DOHH2 (cell line): ENCODE results near the gene UBE3A.

Experiments used
- H3F3A ChIP-seq: fragments of 200-600 bp; sonication (generic), shearing (Covaris generic); 2 replicates; pipeline ENCODE4 v1.6.0; 2016; ENCODE audit warnings: antibody characterized with exemption, mild to moderate bottlenecking; ENCODE audit not compliant: control insufficient read depth, insufficient read depth
- H3K27ac ChIP-seq: fragments of 200-600 bp; sonication (generic); 2 replicates; pipeline ENCODE4 v1.5.1; 2014; ENCODE audit warnings: low read depth, mild to moderate bottlenecking, low read length, moderate library complexity
- H3K27me3 ChIP-seq: fragments of 200-600 bp; sonication (generic); 2 replicates; pipeline ENCODE4 v1.6.1; 2014; ENCODE audit warnings: mild to moderate bottlenecking, low read length, mixed read lengths; ENCODE audit not compliant: control insufficient read depth
- H3K36me3 ChIP-seq: fragments of 200-600 bp; sonication (generic); 2 replicates; pipeline ENCODE4 v1.6.1; 2014; ENCODE audit warnings: mild to moderate bottlenecking, low read length, moderate library complexity, mixed read lengths; ENCODE audit not compliant: control insufficient read depth
- H3K4me1 ChIP-seq: fragments of 200-600 bp; sonication (generic); 2 replicates; pipeline ENCODE4 v1.6.1; 2014; ENCODE audit warnings: mild to moderate bottlenecking, low read length, mixed read lengths; ENCODE audit not compliant: control insufficient read depth
- H3K4me2 ChIP-seq: fragments of 200-600 bp; sonication (generic); 2 replicates; pipeline ENCODE4 v1.6.0; 2014; ENCODE audit warnings: mild to moderate bottlenecking, low read length, moderate library complexity
- H3K4me3 ChIP-seq: fragments of 200-600 bp; sonication (generic); 2 replicates; pipeline ENCODE4 v1.5.1; 2014; ENCODE audit warnings: mild to moderate bottlenecking, low read length, mixed read lengths
- H3K79me2 ChIP-seq: fragments of 200-600 bp; sonication (generic); 2 replicates; pipeline ENCODE4 v1.6.1; 2014; ENCODE audit warnings: mild to moderate bottlenecking, low read length, mixed read lengths; ENCODE audit not compliant: control insufficient read depth
- H3K9me2 ChIP-seq: fragments of 200-600 bp; sonication (generic); replicated peaks from 2 replicates; pipeline ENCODE4 v1.6.1; 2014; ENCODE audit warnings: mild to moderate bottlenecking, low read length, mixed read lengths; ENCODE audit not compliant: control insufficient read depth
- H3K9me3 ChIP-seq: fragments of 200-600 bp; sonication (generic); 2 replicates; pipeline ENCODE4 v1.6.1; 2014; ENCODE audit warnings: antibody characterized with exemption, low read length, mixed read lengths; ENCODE audit not compliant: control insufficient read depth, insufficient read depth
- H4K20me1 ChIP-seq: fragments of 200-600 bp; sonication (generic); 2 replicates; pipeline ENCODE4 v1.6.0; 2014; ENCODE audit warnings: low read depth, mild to moderate bottlenecking, antibody characterized with exemption, low read length, moderate library complexity; ENCODE audit not compliant: control insufficient read depth, insufficient read depth
- CTCF ChIP-seq: fragments of 200-600 bp; sonication (generic); IDR thresholded peaks from one replicate; pipeline ENCODE4 v1.5.1; 2014; ENCODE audit warnings: antibody characterized with exemption, mild to moderate bottlenecking, low read depth, low read length; ENCODE audit not compliant: poor library complexity, severe bottlenecking
- EZH2phosphoT487 ChIP-seq: fragments of 200-600 bp; sonication (generic); IDR thresholded peaks from 2 replicates; pipeline ENCODE4 v1.6.1; 2017; ENCODE audit warnings: borderline replicate concordance, mild to moderate bottlenecking, antibody characterized with exemption, low read length, moderate library complexity, mixed read lengths

The UBE3A gene

GRCh38 chr15:25478313-25478712 is 39.5 kb upstream of the UBE3A start:
- Histone ChIP-seq H3K4me2 (no peak overlapping the region), H3K27me3 (no peaks in the 10 kb centered on the region), H3K79me2 (no peaks in the 10 kb centered on the region), H3F3A (no peaks in the 10 kb centered on the region), H3K36me3 (no peaks in the 10 kb centered on the region), H3K27ac (no peak overlapping the region), H3K4me3 (no peak overlapping the region), H3K9me3 (no peaks in the 10 kb centered on the region; the same call in 1 of the 2 replicates), H3K9me2 (no peaks in the 10 kb centered on the region), H3K4me1 (no peaks in the 10 kb centered on the region), H4K20me1 (no peaks in the 10 kb centered on the region)
- TF ChIP-seq EZH2phosphoT487 (no peak), CTCF (no peak)

GRCh38 chr15:25477816-25478215 is 39.0 kb upstream of the UBE3A start:
- TF ChIP-seq CTCF (no peak), EZH2phosphoT487 (no peak)
- Histone ChIP-seq H3K79me2 (no peaks in the 10 kb centered on the region), H4K20me1 (no peaks in the 10 kb centered on the region), H3K36me3 (no peaks in the 10 kb centered on the region), H3K4me2 (no peak overlapping the region), H3K9me3 (no peaks in the 10 kb centered on the region; the same call in 1 of the 2 replicates), H3K27ac (no peak overlapping the region), H3K4me3 (no peak overlapping the region), H3K4me1 (no peaks in the 10 kb centered on the region), H3F3A (no peaks in the 10 kb centered on the region), H3K9me2 (no peaks in the 10 kb centered on the region), H3K27me3 (no peaks in the 10 kb centered on the region)

- no peak overlapping the region for H3K4me2 ChIP-seq
- no peaks in the 10 kb centered on the region for H3K27me3 ChIP-seq
- H3K79me2 ChIP-seq: no peaks in the 10 kb centered on the region
- H3K36me3 ChIP-seq: no peaks in the 10 kb centered on the region
- no peaks in the 10 kb centered on the region for H3K9me2 ChIP-seq
- H3K27ac ChIP-seq: no peak overlapping the region
- TF ChIP-seq CTCF (no peak), EZH2phosphoT487 (no peak)
- no peaks in the 10 kb centered on the region for H3K4me1 ChIP-seq
- H3K4me3 ChIP-seq: no peak overlapping the region
- no peaks in the 10 kb centered on the region for H4K20me1 ChIP-seq
- no peaks in the 10 kb centered on the region for H3F3A ChIP-seq
- H3K9me3 ChIP-seq: peaks cover 3% of the 10 kb centered on the region; the same call in 1 of the 2 replicates
These were observed 35.4 kb upstream of the UBE3A start for GRCh38 chr15:25474251-25474650.
